GM12875 (cell line): ENCODE results near the gene STH.

Experiments used
- H3K4me3 ChIP-seq: one replicate; pipeline ENCODE4 v1.5.1; 2011; ENCODE audit warnings: low read depth, low read length, control low read depth
- TF ChIP-seq, protein P1 (sequence below): IDR thresholded peaks from 2 replicates; pipeline ENCODE4 v1.5.1; 2011; ENCODE audit warnings: low read depth, mild to moderate bottlenecking, control low read depth, inconsistent platforms, low read length, moderate library complexity, borderline replicate concordance; ENCODE audit not compliant: insufficient read depth

The STH gene

DNA sequence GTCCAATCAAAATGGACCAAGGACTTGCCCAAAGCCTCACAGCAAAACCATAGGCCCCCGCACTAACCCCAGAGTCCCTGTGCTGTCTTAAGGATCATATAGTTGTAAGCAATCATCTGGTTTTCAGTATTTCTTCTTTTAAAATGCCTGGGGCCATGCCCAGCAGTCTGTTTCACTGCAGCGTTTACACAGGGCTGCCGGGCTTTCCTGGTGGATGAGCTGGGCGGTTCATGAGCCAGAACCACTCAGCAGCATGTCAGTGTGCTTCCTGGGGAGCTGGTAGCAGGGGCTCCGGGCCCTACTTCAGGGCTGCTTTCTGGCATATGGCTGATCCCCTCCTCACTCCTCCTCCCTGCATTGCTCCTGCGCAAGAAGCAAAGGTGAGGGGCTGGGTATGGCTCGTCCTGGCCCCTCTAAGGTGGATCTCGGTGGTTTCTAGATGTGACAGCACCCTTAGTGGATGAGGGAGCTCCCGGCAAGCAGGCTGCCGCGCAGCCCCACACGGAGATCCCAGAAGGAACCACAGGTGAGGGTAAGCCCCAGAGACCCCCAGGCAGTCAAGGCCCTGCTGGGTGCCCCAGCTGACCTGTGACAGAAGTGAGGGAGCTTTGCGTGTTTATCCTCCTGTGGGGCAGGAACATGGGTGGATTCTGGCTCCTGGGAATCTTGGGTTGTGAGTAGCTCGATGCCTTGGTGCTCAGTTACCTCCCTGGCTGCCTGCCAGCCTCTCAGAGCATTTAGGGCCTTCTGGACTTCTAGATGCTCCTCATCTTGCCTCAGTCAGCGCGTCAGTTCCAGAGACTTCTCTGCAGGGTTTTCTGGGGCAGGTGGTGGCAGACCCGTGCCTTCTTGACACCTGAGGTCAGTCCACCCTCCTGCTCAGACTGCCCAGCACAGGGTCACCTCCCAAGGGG is 24.8 kb upstream of the STH start:
- no peak overlapping the region for H3K4me3 ChIP-seq

DNA sequence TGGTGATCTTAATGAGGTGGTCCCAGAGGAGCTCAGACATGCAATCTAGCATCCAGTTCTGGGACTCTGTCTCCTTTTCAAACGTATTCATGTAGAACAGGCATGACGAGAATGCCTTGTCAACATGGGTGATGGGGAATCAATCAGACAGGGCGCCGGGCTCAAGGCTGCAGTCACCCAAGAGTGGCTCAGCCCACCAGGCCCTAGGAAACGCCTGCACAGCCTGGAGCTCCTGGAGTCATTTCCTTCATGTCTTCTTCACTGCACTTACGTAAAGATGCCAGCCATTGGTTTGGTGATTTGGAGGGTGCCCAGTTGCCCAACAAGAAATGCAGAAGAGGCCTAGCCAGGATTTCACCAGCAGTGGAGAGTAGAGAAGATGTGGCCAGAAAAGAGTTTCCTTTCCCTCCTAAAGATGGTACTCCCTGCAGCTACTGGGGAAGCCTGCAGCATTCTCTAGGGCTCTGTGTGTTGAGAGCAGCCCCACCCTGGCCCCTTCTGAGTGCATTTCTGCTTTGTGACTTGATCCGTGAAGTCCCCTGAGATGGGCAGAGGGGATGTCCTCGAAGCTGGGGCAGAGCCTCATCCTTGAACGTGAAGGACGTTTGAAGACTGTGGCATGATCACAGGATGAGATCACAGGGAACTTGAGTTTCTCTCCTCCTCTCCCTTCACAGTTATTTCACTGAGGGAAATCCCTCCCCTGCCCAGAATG is 24.0 kb upstream of the STH start:
- no peak overlapping the region for H3K4me3 ChIP-seq
- TF ChIP-seq, protein P1, sequence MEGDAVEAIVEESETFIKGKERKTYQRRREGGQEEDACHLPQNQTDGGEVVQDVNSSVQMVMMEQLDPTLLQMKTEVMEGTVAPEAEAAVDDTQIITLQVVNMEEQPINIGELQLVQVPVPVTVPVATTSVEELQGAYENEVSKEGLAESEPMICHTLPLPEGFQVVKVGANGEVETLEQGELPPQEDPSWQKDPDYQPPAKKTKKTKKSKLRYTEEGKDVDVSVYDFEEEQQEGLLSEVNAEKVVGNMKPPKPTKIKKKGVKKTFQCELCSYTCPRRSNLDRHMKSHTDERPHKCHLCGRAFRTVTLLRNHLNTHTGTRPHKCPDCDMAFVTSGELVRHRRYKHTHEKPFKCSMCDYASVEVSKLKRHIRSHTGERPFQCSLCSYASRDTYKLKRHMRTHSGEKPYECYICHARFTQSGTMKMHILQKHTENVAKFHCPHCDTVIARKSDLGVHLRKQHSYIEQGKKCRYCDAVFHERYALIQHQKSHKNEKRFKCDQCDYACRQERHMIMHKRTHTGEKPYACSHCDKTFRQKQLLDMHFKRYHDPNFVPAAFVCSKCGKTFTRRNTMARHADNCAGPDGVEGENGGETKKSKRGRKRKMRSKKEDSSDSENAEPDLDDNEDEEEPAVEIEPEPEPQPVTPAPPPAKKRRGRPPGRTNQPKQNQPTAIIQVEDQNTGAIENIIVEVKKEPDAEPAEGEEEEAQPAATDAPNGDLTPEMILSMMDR = no peak

More for the DNA sequence above, 24.8 kb upstream of the STH start:
- TF ChIP-seq, protein P1 = no peak

DNA sequence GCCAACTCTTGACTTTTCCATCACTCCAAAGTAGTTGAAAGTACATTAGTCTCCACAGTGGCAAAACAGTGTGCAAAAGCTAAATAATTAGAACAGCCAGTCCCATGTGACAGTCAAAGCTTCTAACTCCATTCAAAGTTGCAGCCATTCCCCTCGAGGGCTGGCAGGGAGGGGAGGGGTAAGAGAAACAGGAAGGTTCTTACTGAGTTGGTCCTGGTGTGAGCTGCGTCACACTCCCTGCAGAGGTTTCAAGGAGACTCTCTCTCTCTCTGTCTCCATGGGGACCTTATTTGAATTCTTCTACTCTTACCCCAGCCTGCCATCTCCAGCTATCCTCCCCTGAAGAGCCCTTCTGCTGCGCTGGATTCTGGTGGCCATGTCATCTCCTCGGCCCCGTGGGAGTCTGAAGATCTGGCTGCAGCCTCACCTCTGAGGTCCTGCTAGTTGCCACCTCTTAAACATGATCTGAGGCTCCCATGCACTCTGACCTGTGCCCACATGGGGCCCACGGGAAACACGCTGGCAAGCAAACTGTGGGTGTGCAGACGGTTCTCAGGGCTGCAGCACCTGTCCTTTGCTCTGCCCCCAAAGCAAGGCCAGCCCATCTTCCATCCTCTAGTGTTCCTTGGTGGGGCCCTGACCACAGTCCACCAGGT is 23.3 kb upstream of the STH start:
- H3K4me3 ChIP-seq = no peak overlapping the region

GRCh38 chr17:45976391-45976754 is 22.7 kb upstream of the STH start:
- TF ChIP-seq, protein P1 = no peak
- H3K4me3 ChIP-seq = no peak overlapping the region

More for the DNA sequence above, 23.3 kb upstream of the STH start:
- TF ChIP-seq, protein P1 = no peak

DNA sequence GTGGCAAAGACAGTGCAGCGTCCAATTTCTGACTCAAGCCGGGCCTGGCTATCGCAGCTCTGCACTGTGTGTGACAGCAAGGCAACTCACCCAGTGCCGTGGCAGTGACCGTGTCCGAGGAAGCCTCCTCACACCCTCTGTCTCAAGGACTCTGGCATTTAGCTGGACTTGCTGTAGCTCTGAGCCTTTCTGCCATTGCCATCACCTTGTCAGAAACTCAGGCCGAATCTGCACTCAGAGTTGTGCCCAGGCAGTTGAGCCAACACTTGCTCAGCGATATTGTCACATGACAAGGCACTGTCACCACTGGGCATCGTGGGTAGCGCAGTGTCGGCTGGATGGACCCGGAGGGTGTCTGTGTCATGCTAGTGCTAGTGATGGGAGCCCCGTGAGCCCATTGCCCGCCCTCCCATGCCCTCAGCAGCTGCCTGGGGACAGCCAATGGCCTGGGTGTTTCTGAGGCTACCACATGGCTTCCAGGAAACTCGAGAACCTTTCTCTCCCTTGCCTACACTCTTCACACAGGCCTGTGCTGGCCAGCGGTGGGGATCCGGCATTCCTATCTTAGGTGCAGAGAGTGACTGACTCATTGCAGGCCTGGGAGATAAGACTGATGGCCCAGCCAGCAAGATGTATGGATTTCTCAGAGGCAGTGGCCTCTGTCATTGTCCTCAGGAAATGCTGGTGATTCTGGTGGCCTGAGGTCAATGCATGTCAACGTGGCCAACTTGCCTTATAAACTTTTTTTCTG is 22.1 kb upstream of the STH start:
- TF ChIP-seq, protein P1 = no peak

DNA sequence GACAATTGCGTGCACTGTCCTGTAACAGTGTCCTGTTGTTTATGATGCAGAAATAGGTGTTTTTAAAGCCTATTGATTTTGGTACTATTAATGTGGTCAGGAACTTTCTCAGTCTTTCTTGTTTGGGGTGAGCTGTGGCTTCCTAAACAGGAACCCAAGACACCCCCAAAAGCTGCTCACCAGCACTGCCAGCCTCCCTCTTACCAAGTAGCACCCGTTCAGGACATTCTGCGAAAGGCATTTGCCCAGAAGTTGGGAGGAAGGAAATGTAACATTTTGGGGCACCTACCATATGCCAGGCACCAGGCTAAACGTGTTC is 21.6 kb upstream of the STH start:
- TF ChIP-seq, protein P1 = no peak
- no peak overlapping the region for H3K4me3 ChIP-seq

More for the DNA sequence above, 22.1 kb upstream of the STH start:
- H3K4me3 ChIP-seq = no peak overlapping the region
